Dermis blood vessel endothelial cell (primary cell): ENCODE measurements around the gene KLRF2. TPM values are rescaled to one million over a fixed set of nuclear protein-coding genes. Genes with fewer than 3 reads are reported as not detected.
A peak's percentile ranks its signal among the peaks of the same experiment; 100 is the strongest.
"Not testable (repeated sequence)": the region's sequence is repeated elsewhere in the genome, so short reads cannot be mapped to it uniquely, and the experiment has no call there.

Experiments used
- DNase-seq: peaks from one replicate; pipeline ENCODE4 v3.0.0; 2010
- total RNA-seq: library from RNA; depleted of rRNA; stranded (reverse); fragments of >200 nt; gene quantifications from 2 replicates; pipeline ENCODE4 v1.2.3, GENCODE V29; 2014

KLRF2 gene, protein sequence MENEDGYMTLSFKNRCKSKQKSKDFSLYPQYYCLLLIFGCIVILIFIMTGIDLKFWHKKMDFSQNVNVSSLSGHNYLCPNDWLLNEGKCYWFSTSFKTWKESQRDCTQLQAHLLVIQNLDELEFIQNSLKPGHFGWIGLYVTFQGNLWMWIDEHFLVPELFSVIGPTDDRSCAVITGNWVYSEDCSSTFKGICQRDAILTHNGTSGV
- not detected in 2 replicates for total RNA-seq

DNA sequence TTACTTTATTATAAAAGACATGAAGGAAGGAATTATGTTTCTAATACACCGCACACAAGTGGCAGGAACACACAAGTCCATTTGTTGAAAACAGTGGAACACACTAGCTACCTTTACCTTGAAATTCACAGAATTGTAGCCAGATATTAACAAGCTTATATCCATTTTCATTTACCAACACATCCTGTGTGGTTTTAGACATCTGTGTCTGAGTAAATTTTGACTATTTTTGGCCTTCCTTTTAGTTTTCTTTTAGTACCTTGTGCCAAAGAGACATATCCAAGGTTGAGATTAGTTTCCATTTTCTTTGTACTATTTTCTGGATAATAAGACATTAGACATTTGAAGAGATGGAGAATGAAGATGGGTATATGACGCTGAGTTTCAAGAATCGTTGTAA is at the start of gene KLRF2:
Gene KLRF2, plus strand, starts transcription at position 244 of the 400 bp plus-strand sequence. Its CDS starts 107 bp downstream, at position 351.
- DNase-seq = no peak

DNA sequence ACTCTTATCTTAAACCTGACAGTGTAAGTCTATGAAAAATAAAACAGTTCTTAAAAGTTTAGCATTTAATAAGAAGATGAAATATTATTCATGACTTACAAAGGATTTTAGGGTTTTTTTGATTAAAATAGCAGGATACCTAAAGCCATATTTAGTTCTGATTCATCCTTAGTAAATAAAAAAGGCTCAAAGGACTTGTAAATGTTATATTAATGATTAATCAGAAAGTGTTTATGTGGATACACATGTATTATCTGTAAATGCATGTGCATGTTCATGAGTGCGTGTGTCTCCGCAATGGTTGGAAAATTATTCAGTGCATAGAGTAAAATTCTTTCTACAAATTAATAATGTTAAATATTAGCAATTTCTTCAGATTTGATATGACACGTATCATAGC is 49.6 kb upstream of the KLRF2 start:
- DNase-seq = no peak

DNA sequence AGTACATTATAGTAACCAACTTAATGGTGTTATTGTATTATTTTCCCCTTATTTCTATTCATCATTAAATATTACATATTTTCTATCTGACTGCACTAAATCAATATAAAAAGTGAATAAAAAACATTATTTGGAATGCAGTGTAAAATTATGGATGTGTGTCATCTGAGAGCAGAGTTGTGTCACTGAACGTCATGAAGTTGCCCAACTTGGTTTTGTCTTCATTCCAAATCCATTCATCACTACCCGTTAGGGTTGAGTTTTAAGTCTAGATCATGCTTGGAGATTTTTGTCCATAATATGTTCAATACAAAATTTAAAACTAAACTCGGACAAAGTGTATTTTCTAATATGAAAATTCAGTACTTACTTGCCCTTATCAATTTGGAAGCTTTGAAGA is 37.9 kb upstream of the KLRF2 start:
- DNase-seq = no peak

DNA sequence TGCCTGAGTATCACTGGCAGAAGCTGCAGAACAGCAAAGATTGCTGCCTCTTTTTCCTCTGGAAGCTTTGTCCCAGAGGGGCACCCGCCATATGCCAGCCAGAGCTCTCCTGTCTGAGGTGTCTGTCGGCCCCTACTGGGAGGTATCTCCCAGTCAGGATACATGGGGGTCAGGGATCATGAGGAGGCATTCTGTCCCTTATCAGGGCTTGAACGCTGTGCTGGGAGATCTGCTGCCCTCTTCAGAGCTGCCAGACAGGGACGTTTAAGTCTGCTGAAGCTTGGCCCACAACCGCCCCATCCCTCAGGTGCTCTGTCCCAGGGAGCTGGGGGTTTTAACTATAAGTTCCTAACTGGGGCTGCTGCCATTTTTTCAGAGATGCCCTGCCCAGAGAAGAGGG is 32.4 kb upstream of the KLRF2 start:
- DNase-seq = no peak

DNA sequence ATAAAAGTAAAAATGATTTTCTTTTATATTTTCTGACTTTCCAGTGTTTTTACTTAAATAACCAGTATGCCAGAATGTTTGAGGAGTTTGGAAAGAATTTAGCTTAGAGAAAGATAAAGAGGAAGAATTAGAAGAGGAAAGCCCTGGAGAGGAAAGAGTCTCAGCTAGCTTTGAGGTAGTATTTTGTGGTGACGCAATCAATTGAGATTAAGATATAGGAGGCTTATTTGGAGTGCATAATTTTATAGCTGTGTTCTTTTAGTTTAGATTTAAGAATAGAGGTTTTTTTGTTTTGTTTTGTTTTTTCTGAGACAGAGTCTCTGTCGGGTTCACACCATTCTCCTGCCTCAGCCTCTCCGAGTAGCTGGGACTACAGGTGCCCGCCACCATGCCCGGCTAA is 30.2 kb upstream of the KLRF2 start:
- no peak for DNase-seq

DNA sequence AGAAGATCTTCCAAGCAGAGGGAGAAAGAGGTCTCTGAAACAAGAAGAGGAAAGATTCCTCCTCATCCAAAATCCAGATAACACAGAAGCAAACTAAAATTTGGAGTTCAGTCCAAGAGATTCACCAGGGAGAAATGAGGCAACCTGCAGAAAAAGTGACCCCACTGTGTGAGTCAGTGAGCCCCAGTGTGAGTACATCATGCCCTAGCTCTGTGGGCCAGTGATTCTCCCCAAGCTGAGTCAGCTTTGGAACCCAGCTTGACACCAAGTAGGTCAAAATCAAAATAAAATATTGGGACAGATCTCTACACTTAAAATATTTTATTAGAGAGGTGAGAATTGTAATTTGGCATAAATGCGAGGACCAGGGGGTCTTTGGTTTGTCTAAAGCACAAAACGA is 29.4 kb upstream of the KLRF2 start:
- no peak for DNase-seq

DNA sequence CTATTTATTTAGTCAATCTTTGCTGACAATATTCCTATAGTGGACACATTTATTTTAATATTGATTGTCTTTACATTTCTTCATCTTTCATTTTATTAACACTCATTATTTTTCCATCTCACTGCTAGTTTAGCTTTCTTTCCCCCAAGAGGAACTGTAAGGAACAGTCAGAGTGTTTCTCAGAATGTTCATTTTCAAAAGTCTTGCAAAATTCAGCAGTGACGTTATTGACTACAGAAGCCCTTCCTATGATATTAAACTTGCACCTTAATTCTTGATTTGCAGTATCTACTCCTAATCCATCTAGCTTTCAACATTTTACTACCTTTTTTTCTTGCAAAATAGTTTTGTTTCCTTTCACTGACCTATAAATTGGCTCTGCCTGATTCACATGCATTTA is 25.1 kb upstream of the KLRF2 start:
- DNase-seq = no peak

DNA sequence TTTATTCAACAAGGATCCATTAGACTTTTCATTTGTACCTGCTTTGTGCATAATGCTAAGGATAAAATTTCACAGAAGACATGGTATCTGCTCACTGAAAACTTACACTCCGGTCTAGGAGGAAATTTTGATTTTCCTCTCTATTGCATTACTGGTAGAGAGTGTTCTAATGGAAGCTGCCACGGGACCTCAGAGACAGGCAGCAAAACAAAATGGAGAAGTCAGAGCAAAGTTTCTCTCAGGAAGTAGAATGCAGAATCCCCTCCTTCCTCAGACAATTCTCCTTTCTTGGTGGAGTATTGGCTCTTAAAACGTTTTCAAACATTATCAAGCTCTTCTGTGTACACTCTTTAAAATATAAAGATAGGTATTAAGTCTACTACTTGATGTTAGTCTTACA is 24.4 kb upstream of the KLRF2 start:
- DNase-seq = no peak

DNA sequence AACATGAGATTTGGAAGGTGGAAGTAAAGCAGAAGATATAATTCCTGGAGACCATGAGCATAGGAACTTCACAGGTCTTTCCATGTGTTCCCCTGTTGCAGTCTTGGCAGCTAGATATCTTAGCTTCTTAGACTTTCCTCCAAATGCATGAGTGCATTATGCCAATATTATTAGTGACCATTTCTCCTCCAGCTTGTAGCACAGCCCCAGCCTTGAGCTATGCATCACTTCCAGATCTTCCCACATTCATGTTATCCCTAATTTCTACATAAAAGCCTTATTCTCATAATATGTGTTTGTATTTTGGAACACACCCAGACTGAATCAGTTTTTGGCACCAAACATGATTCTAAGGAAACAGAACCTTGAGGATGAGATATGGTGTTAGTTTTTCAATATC is 23.2 kb upstream of the KLRF2 start:
- DNase-seq = no peak

DNA sequence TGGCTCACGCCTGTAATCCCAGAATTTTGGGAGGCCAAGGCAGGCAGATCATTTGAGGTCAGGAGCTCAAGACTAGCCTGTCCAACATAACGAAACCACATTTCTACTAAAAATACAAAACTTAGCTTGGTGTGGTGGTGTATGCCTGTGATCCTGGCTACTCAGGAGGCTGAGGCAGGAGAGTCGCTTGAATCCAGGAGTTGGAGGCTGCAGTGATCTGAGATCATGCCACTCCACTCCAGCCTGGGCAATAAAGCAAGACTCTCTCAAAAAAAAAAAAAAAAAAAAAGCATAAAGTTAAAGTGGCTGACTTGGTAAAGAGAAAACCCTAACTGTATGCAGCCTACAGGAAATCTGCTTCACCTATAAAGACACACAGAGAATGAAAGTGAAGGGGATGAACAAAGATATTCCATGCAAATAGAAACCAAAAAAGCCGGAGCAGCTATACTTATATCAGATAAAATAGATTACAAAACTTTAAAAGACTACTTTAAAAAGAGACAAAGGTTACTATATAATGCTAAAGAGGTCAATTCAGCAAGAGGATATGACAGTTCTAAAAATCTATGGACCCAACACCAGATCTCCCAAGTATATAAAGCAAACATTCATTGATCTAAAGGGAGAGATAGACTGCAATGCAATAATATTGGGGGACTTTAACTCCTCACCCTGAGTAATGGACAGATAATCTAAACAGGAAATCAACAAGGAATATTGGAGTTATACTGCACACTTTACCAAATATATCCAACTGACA is 16.2 kb upstream of the KLRF2 start:
- DNase-seq = peak; percentile 5

DNA sequence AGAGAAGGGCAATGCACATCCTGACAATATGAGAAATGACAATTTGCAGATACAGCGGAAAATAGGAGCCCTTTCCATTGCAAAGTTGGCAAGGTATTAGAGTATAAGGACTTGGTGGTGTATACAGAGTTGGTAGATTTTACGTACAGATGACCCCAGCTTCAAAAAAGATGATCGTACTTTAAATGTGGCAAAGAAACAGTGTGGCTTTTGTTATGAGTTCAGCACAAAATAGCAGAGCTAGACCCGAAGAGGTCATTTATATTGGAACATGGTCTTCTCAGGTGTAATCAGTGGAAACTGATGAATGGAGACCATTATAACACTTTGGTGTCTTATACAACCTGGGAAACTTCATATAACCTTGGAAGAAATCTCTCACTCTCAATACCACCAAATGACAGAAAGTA is 14.4 kb upstream of the KLRF2 start:
- peak; percentile 22 for DNase-seq

DNA sequence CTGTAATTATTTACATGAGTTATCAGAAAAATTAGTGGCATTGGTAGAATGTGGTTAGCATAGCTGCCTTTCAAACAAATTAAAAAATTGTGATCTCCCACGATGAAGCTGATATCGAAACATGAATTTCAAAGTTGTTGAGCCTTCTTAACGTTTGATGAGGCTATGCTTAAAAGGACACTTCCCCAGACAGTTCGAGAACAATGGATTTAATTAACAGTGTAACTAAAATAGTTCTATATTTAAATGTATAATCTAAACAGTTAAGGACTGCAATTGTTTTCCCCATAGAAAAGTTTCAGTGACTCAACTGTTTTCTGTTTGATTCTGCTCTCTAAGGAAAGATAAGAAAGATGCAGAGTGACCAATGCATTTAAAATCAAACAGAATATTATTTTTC is 13.8 kb upstream of the KLRF2 start:
- DNase-seq = peak; percentile 42

DNA sequence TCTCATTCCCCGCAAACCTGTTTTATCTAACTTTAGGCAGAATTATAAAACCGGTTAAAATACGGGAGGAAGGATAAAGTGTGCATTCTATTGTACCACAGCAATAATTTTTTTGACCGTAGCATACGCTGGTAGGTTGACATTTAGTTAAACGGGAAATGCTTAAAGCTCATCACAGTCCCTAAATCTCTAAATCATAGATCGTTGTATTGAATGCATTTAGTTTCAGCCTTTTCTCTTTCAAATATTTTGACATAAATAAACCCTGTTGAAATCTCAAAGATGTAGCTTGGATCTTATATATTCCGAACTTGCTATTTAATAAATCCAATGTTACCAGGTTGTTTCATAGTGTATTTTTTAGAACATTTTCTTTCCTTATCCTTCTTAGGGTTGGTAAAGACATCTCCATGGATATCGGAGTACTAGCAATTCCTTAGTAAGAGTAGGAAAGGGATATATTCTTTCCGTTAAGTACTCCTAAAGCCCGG is 12.9 kb upstream of the KLRF2 start:
- DNase-seq = peak; percentile 38

DNA sequence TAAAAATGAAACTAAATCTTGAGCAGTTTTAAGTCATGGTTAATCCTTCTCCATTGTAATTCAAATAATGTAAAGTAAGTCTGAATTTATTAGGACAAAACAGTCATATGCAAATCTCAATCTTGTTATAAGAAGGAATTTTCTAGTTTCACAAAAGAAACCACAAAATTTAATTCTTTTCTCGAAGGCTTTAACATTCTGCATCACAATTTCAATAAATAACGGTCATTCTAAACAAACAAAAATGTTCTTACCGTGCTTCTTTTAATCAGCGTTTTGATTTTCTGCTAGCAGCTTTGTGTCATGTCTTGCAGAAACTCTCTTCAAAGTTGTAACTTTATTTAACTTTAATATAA is 12.4 kb upstream of the KLRF2 start:
- no peak for DNase-seq

DNA sequence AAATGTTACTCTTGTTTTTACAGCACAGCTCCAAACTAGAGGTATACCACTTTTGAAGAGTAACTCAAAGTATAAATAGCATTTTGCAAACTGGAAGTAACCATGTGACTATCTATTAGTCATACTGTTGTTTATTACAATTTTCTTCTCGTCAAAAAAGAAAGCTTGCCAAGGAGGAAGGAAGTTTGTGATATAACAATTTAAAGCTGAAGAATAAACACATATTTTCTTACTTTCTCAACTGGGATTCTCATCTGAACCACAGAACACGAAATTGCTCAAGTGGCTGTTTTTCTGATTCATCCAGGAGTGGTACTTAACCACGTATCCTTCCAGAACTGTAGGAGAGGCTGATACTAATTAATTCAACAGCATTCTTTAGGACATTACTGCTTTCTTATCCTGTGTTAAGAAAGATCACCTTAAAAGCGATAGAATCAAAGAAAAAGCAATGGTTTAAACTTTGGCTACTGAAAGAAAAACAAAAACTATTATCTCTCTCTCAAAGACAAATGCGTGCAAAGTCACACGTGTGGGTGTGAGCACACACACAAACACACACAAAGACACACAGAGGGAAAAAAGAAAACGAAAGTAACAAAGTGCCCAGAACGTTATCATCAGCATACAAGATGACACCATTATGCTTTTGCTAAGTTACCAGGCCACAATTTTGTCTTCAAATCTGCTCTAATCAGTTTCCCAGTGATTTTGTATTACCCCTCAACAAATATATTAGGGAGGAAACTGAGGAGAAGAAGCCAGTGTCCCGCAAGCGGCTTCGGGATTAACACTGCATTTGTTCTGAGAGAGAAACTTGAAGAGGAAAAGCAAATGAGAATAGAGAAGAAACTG is 11.8 kb upstream of the KLRF2 start, which contains the start of gene CLEC2B:
Gene CLEC2B, minus strand, starts transcription at position 48 of the 855 bp plus-strand sequence.
- DNase-seq = peak; percentile 81

DNA sequence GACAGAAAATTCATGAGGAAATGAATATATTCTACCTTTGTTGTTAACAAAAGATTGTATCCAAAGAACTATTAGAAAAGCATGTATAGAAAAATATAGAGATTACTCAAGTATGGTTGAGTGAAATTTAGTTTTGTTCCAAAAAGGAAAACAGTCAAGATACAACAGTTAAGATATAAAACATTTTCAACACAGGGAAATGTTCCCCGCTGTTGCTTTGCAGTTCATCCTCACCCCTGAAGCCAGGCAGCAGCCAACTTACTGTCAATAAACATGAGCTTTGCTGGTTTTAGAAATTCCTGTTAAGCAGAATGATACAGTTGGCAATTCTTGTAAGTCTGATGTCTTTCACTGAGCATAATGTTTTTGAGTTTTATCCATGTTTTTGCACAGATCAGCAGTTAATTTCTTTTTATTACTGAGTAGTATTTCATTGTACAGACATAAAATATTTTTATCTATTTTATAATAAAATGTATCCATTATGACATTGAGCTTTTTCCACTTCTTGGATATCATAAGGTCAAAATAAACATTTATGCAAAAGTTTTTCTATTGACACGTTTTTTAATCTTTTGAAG is 10.9 kb upstream of the KLRF2 start:
- DNase-seq = peak; percentile 48

DNA sequence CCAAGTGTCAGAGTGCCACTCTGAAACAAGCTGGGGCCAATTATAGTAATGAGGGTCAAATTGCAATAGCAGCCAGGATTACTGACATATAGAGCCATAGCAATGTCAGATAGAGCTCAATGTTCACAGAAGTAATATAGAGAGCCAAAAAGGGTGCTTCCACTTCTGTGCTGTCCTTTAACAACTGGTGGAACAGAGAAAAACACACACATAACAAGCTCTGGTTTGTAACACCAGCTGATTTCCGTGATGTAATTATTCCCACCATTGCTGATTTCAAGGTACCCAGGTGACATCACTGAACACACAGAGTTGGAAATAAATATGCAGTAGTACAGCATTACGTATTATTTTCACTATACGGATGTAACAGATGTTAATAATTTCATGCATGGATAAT is 9.1 kb upstream of the KLRF2 start:
- no peak for DNase-seq

DNA sequence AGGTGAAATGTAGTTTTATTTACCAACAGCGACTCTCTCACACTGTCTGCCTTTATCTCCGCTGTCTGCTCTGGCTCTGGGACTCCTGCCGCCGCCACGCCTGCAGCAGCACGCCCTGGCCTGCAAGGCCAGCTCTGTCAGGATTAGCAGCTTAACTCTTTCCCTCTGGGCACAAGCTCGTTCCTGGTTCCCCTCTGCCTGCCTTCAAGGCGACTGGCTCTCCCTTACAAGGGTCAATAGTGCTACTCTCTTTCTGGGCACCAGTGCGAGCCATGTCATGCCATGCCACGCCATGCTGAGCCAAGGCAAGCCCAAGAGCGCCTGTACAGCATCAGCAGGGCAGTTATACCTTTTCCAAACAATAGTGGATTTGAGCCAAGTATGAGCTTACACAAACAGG is 8.5 kb upstream of the KLRF2 start:
- DNase-seq = no peak

DNA sequence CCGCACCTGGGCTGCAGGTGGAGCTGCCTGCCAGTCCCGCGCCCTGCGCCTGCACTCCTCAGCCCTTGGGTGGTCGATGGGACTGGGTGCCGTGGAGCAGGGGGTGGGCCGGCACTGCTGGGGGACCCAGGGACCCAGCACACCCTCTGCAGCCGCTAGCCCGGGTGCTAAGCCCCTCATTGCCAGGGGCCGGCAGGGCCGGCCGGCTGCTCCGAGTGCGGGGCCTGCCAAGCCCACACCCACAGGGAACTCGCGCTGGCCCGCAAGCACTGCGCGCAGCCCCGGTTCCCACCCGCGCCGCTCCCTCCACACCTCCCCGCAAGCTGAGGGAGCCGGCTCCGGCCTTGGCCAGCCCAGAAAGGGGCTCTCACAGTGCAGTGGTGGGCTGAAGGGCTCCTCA is 5.2 kb upstream of the KLRF2 start:
- DNase-seq = not testable (repeated sequence)

DNA sequence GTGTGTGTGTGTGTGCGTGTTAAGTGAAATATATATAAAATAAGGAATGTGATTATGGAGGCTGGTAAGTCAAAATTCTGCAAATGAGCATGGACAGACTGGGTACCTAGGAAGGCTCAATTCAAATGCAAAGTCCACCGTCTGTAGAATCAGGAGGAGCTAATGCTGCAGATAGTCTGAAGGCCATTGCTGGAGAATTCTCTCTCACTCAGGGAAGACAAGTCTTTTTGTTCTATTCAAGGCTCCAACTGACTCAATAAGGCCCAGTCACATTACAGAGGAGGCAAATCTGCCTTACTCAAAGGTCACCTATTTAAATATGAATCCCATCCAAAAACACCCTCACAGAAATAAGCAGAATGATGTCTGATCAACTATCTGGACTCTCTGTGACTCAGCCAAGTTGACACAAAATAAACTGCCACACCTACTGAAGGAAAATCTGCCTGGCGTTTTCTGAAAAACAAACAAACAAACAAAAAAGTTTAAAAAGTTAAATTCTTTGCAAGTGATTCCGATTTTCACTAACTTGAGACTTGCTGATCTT is 684 bp upstream of the KLRF2 start:
- no peak for DNase-seq

DNA sequence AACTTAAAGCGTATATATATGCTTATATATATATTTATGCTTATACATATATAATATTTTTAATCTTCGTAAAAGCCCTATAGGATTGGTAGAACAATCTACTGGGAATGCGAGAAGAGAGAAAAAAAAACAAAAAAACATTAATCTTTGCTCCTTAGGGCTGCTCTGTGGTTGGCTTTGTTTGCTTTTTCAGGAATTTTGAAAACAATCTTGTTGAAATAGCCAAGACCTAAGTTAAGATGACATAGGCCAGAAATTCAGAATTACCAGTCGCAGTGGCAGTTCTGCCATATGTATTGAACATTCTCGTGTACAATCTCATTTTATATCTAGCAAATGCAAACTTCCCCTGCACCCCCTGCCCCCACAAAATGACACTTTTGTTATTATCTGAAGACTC is 699 bp downstream of the KLRF2 start:
- no peak for DNase-seq

DNA sequence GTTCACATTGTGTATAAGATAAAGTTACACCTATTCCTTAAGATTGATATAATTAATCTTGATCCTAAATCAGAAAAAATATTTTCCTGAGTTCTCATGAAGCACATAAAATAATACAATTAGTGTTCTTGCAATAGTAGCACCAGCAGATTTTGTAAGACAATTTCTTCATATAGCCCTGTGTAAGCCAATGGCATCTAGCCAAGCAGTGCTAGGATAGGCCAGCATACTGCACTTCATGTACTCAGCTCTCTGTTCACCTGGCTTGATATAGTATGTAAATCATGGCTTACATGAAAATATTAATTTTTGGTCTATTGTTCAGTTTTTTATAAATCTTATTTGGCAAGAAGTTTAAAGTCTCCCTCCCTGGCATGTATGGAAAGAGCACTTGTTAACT is 1.9 kb downstream of the KLRF2 start:
- DNase-seq = no peak
